GM18951 (cell line): ENCODE results near the gene ZNRF3.

Source experiments
- POLR2A ChIP-seq: IDR thresholded peaks from 4 replicates; pipeline ENCODE4 v1.6.1; 2011; ENCODE audit warnings: mild to moderate bottlenecking; ENCODE audit not compliant: insufficient read length, insufficient read depth; ENCODE audit errors: extremely low read depth
- in situ Hi-C: fragments of 300-500 bp; cut with MboI; formaldehyde crosslinking; loops from one replicate; pipeline ENCODE4 v1.12.0; 2022; ENCODE audit warnings: low sequenced_read_pairs, mixed read lengths, inconsistent platforms; ENCODE audit not compliant: unreplicated experiment

The ZNRF3 gene

GRCh38 chr22:28892175-28892731, 8.9 kb downstream of the ZNRF3 start:
- no peak for TF ChIP-seq POLR2A
- in situ Hi-C loops = no loop called here

- no peak for TF ChIP-seq POLR2A
- in situ Hi-C loops = no loop called here
These were observed 10.4 kb downstream of the ZNRF3 start for GRCh38 chr22:28893810-28894209.

- in situ Hi-C loops = no loop called here
- TF ChIP-seq POLR2A = no peak
These were observed 11.0 kb downstream of the ZNRF3 start for GRCh38 chr22:28894334-28894733.

- no peak for TF ChIP-seq POLR2A
- in situ Hi-C loops = no loop called here
These were observed 11.4 kb downstream of the ZNRF3 start for GRCh38 chr22:28894807-28895206.

GRCh38 chr22:28896611-28897010, 13.2 kb downstream of the ZNRF3 start:
- TF ChIP-seq POLR2A = no peak
- in situ Hi-C loops = no loop called here

- in situ Hi-C loops = no loop called here
- no peak for TF ChIP-seq POLR2A
These were observed 14.9 kb downstream of the ZNRF3 start for GRCh38 chr22:28898233-28898629.

- in situ Hi-C loops = no loop called here
- no peak for TF ChIP-seq POLR2A
These were observed 16.0 kb downstream of the ZNRF3 start for GRCh38 chr22:28899199-28899853.

- TF ChIP-seq POLR2A = no peak
- in situ Hi-C loops = no loop called here
These were observed 17.1 kb downstream of the ZNRF3 start for GRCh38 chr22:28900379-28900925.

GRCh38 chr22:28902490-28902889, 19.1 kb downstream of the ZNRF3 start:
- in situ Hi-C loops = no loop called here
- no peak for TF ChIP-seq POLR2A

- TF ChIP-seq POLR2A = no peak
- in situ Hi-C loops = no loop called here
These were observed 19.7 kb downstream of the ZNRF3 start for GRCh38 chr22:28903080-28903479.

- in situ Hi-C loops = no loop called here
- no peak for TF ChIP-seq POLR2A
These were observed 20.4 kb downstream of the ZNRF3 start for GRCh38 chr22:28903729-28904128.

GRCh38 chr22:28904211-28904896, 21.0 kb downstream of the ZNRF3 start:
- TF ChIP-seq POLR2A = no peak
- in situ Hi-C loops = no loop called here

GRCh38 chr22:28905256-28905832, 22.0 kb downstream of the ZNRF3 start:
- no peak for TF ChIP-seq POLR2A
- in situ Hi-C loops = no loop called here
